WERI-Rb-1 (cell line): ENCODE data around the gene GFM1.

Source experiments
- DNase-seq: peaks from one replicate; pipeline ENCODE4 v3.0.0-alpha.2; 2020
- H3K27ac ChIP-seq: fragments of 250-450 bp; sonication (Bioruptor Pico); 2 replicates; pipeline ENCODE4 v1.5.1; 2020; ENCODE audit warnings: mild to moderate bottlenecking, moderate library complexity
- H3K27me3 ChIP-seq: fragments of 250-450 bp; sonication (Bioruptor Pico); 2 replicates; pipeline ENCODE4 v1.5.1; 2021; ENCODE audit warnings: mild to moderate bottlenecking, low read depth, moderate library complexity; ENCODE audit not compliant: insufficient read depth, severe bottlenecking
- H3K36me3 ChIP-seq: fragments of 250-450 bp; sonication (Bioruptor Pico); 2 replicates; pipeline ENCODE4 v1.5.1; 2020; ENCODE audit warnings: mild to moderate bottlenecking, moderate library complexity
- H3K4me3 ChIP-seq: 2 replicates; pipeline ENCODE4 v1.5.1; 2011; ENCODE audit warnings: low read depth, mild to moderate bottlenecking, control low read depth, low read length
- H3K9me3 ChIP-seq: fragments of 250-450 bp; sonication (Bioruptor Pico); 2 replicates; pipeline ENCODE4 v1.5.1; 2021; ENCODE audit warnings: mild to moderate bottlenecking, moderate library complexity; ENCODE audit not compliant: severe bottlenecking
- CTCF ChIP-seq: IDR thresholded peaks from 2 replicates; pipeline ENCODE4 v1.5.1; 2011; ENCODE audit warnings: low read depth, mild to moderate bottlenecking, control low read depth, inconsistent platforms, low read length

The GFM1 gene

GRCh38 chr3:158700559-158700958 is 56.2 kb downstream of the GFM1 start:
- no peak for DNase-seq
- no peak for TF ChIP-seq CTCF
- Histone ChIP-seq H3K36me3 (no peaks in the 10 kb centered on the region), H3K27me3 (no peaks in the 10 kb centered on the region), H3K4me3 (no peak overlapping the region), H3K27ac (no peak overlapping the region), H3K9me3 (no peaks in the 10 kb centered on the region)

- H3K36me3 ChIP-seq, result no peaks in the 10 kb centered on the region
- no peak overlapping the region for H3K4me3 ChIP-seq
- H3K27me3 ChIP-seq, result no peaks in the 10 kb centered on the region
- DNase-seq, result no peak
- no peak for TF ChIP-seq CTCF
- H3K9me3 ChIP-seq, result no peaks in the 10 kb centered on the region
- H3K27ac ChIP-seq, result no peak overlapping the region
These were observed 57.2 kb downstream of the GFM1 start for GRCh38 chr3:158701420-158702065.

- Histone ChIP-seq H3K9me3 (no peaks in the 10 kb centered on the region), H3K27ac (no peak overlapping the region), H3K36me3 (no peaks in the 10 kb centered on the region), H3K27me3 (no peaks in the 10 kb centered on the region), H3K4me3 (no peak overlapping the region)
- no peak for TF ChIP-seq CTCF
- DNase-seq, result no peak
These were observed 58.6 kb downstream of the GFM1 start for GRCh38 chr3:158702815-158703481.

- Histone ChIP-seq H3K27ac (no peak overlapping the region), H3K36me3 (no peaks in the 10 kb centered on the region), H3K27me3 (no peaks in the 10 kb centered on the region)
These were observed 59.2 kb downstream of the GFM1 start for GRCh38 chr3:158703566-158703965.

GRCh38 chr3:158709666-158710083 is 65.3 kb downstream of the GFM1 start:
- Histone ChIP-seq H3K36me3 (no peaks in the 10 kb centered on the region; the same call in 1 of the 2 replicates), H3K9me3 (no peaks in the 10 kb centered on the region), H3K27me3 (no peaks in the 10 kb centered on the region), H3K4me3 (no peak overlapping the region), H3K27ac (no peak overlapping the region)
- no peak for DNase-seq
- TF ChIP-seq CTCF, result no peak

More at GRCh38 chr3:158703566-158703965, 59.2 kb downstream of the GFM1 start:
- no peak for TF ChIP-seq CTCF
- Histone ChIP-seq H3K4me3 (no peak overlapping the region), H3K9me3 (no peaks in the 10 kb centered on the region)
- no peak for DNase-seq

- no peak for DNase-seq
- no peak for TF ChIP-seq CTCF
- H3K9me3 ChIP-seq, result no peaks in the 10 kb centered on the region
- no peak overlapping the region for H3K27ac ChIP-seq
- no peaks in the 10 kb centered on the region; the same call in 1 of the 2 replicates for H3K36me3 ChIP-seq
- no peaks in the 10 kb centered on the region for H3K27me3 ChIP-seq
- no peak overlapping the region for H3K4me3 ChIP-seq
These were observed 66.3 kb downstream of the GFM1 start for GRCh38 chr3:158710601-158711000.
